Hypothalamus (tissue), 51 donors: ENCODE data around the gene FZD8.

Experiments used
- DNase-seq, 51 donors: peaks; one replicate each; lab custom pipeline; 2025; lab: John Stamatoyannopoulos, UW

Gene FZD8

DNA sequence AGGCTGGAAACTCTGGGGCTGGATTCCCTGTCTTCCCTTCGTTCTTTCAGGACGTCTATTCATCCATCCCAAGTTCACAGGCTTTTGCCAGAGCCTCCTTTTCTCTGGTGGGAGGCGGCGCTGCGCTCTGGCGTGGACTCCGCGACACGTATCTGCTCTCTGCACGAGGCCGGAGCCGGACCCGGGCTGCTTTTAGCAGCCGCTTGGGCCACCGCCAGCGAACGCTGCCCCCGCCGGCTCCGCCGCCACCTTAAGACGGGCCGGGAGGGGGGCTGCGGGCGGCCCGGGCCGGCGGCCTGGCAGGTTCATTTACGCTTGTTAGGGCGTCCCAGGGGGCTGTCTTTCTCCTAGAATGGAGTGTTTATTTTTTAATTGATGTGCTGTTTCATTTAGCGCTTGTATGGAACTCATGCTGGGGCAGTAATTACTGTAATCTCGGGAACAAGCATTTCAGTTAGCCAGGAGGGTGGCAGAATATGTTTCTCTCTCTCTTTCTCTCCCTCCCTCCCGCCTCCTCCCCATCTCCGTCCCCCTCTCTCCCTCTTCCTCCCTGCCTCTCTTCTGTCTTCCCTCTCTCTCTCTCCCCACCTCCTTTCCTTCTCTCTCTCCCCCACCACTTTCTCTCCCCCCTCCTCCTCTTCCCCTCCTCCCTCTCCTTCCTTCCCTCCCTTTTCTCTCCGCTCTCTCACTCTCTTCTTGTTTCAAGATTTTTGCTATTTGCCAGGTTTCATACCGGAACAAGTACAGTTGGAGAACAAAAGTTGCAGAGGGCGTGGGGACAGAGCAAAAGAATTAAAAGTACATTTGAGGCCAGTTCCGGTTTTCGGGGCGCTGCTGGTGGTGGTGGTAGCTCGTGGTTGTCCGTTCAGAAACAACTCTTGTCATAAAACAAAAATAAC is 1.3 kb upstream of the FZD8 start:
- peak in 42 of 51 donors; percentile 10 to 75 (median 52) for DNase-seq

DNA sequence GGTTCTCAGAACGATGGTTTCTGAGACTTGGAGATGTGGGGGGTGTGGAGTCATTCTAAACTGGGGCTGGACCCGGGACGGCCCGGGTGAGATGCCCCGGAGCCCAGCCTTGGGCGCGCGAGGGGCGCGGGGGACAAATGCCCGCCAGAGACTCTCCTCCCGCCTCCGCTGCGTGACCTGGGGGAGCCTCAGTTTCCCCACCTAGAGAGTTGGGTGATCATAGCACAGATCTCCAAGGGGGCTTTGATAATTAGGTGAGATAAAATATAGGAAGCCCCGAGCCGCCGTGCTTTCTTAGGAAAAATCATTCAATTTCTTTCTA is 658 bp upstream of the FZD8 start:
- peak in 3 of 51 donors; percentile 10 to 36 (median 31) for DNase-seq

DNA sequence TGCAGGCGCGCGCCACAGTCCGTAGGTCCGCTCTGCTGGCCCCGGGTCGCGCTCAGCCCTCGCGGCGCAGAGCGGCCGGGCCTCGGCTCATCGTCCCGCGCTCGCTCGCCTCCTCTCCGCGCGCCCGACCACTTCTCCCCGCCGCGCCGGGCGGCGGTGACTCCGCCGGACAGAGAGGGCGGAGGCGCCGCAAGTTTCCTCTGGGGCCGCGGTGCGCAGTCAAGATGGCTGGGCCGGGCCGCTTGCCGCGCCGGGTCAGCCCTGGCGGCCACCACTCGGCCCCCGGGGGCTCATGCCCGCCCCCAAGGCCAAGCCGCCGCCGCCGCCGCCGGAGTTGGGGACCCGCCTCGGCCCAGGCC is 441 bp downstream of the FZD8 start:
- peak in 2 of 51 donors; percentile 38 to 42 for DNase-seq

DNA sequence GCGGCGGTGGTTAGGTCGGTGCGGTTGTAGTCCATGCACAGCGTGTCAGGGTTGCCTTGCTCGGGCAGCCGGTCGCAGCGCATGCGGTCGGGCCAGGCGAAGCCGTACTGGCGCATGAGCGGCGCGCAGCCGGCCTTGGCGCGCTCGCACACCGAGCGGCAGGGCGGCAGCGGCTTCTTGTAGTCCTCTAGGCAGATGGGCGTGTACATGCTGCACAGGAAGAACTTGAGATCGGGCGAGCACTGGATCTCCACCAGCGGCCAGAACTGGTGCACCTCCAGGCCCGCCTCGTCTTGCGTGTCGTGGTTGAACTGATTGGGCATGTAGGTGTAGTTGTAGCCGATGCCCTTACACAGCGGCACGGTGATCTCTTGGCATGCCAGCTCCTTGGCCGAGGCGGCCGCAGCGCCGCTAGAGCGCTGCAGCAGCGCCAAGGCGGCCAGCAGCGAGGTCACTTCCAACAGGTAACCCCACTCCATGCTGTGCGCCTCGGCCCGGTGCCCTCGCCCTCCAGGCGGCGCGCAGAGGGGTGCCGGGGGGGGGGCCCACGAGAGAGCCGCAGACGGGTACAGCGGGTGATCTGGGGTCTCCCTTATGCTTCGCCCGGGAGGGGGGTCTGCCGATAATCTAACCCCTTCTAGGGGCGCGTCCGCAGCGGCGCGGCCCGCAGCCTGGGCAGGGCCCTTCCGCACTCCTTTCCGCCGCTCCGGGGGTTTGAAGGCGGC is 983 bp downstream of the FZD8 start:
- DNase-seq: peak in 28 of 51 donors; percentile 8 to 68 (median 27)

DNA sequence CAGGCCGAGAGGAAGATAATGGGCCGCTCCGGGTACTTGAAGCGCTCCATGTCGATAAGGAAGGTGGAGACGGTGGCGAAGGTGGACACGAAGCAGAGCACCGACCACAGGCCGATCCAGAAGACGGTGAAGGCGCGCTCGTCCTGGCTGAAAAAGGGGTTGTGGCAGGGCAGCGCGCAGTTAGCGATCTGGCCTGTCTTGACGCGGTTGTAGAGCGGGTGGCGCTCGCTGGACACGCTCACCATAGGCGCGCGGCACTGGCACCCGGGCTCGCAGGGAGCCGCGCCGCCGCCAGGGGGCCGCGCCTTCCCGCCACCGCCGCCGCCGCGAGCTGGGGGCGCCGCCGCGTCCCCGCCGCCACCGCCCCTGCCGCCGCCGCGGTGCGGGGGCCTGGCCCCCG is 1.6 kb downstream of the FZD8 start:
- DNase-seq: peak in 39 of 51 donors; percentile 3 to 75 (median 32)

- peak in 9 of 51 donors; percentile 3 to 26 (median 12) for DNase-seq
Measured at GRCh38 chr10:35639728-35640401, 2.2 kb downstream of the FZD8 start.

DNA sequence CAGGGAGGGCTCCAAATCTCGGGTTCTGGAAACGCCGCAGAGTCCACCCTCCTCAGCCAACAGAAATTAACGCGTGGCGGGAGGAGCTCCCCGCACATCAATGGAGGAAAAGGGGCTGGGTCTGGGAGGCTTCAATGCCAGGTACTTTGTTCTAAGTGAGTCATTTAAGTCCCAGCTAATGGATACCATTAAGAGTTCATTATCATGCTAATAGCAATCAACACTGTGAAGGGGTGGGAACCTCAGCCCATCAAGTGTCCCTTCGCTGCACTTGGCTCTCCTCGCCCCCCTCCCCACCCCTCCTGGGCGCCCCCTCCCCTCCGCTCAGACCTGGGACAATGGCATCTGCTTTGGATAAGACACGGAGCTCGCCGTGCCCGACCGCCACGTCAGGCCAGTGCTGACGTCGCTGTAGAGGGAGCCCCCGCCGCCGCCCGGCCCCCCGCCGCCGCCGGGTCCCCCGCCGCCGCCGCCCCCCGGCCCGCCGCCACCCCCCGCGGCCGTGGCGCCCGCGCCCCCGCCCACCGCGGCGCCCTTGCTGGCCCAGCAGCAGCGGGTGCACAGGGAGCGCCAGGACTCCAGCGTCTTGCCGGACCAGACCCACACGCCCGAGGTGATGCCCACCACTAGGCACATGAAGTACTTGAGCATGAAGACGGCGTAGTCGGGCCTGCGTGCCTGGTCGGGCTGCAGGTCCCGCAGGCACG is 2.9 kb downstream of the FZD8 start:
- peak in 1 of 51 donors; percentile 2 for DNase-seq

- DNase-seq: no peak
Measured at GRCh38 chr10:35638101-35638500, 4.0 kb downstream of the FZD8 start.

- no peak for DNase-seq
Measured at GRCh38 chr10:35637462-35637861, 4.6 kb downstream of the FZD8 start.

DNA sequence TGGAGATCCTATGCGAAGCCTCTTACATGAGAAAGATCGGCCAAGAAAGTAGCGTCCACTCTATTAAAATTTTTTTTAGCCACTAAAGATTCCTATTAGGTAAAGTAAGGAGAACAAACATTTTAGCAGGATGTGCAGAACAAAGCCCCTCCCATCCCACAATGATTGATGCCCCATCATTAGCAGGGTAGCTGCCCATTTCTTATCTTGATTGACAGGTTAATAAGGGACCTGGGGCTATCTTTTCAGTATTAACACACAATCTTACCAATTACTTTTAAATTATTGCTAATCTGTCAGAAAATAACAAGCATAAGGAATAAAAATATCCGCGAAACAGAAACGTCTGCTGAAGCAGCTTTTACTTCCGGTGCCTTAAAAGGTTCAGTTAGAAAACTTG is 5.1 kb downstream of the FZD8 start:
- no peak for DNase-seq

GRCh38 chr10:35635576-35635975 is 6.5 kb downstream of the FZD8 start:
- DNase-seq: peak in 22 of 51 donors; percentile 2 to 78 (median 22)

DNA sequence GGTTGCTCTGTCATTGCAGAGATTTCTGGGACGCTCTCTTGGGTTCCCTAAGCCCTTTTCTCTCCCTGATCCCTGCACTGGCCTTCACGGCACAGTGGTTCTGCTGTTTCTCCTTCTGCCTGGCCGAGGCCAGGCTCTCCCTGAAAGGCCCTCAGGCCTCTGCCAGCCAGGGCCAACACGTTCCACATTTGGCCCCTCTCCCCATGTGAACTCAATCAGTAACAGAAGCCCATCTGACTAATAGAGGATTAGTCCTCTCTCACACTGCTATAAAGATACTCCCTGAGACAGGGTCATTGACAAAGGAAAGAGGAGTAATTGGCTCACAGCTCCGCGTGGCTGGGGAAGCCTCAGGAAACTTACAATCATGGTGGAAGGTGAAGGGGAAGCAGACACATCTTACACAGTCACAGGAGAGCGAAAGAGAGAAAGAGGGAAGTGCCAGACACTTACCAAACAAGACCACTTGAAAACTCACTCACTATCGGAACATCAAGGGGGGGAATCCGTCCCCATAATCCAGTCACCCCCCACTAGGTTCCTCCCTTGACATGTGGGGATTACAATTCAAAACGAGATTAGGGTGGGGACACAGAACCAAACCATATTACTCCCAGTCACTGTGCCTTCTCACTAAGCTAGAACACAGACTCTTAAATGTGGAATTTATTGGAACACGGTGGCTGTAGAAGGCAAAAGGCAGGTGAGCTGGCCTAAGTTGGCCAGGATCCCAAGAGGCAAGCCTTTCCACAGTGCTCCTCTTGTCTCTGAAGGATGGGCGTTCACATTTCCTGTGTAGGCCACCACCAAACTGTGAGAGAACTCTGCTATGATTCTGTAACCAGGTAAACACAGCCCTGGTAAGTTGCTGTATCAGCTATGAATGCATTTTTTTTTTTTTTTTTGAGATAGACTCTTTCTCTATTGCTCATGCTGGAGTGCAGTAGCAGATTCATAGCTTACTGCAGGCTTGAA is 8.8 kb downstream of the FZD8 start:
- DNase-seq: no peak

DNA sequence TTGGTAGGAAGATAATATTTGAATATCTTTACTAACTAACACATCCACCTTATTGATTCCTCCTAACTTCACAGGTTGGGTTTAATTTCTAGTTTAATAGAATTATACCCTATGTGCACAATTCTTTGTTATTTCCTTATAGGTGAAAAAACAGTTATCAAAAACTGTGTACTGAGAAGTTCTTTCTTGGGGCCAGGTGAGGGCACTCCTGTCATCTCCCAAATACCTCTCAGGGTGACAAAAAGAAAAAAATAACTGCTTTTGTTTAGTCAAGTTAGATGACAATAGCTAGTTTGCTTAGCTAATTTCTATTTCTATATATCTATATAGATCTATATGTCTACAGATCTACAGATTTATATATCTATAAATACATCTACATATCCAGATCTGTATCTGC is 10.1 kb downstream of the FZD8 start:
- no peak for DNase-seq

DNA sequence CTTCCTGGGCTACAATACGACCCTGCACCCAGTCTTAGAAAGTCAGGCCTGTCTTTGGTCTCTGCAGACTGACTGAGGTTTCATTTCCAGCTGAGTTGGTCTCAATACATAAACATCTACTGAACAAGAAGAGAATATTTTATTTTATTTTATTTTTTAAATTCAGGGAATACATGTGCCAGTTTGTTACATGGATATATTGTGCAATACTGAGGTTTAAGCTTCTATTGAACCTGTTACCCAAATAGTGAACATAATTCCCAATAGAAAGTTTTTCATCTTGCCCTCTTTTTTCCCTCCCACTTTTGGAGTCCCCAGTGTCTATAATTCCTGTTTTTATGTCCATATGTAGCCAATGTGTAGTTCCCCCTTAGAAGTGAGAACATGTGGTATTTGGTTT is 10.7 kb downstream of the FZD8 start:
- DNase-seq: no peak

- no peak for DNase-seq
Measured at GRCh38 chr10:35626971-35627507, 15.1 kb downstream of the FZD8 start.

- DNase-seq: no peak
Measured at GRCh38 chr10:35614312-35614711, 27.8 kb downstream of the FZD8 start.

DNA sequence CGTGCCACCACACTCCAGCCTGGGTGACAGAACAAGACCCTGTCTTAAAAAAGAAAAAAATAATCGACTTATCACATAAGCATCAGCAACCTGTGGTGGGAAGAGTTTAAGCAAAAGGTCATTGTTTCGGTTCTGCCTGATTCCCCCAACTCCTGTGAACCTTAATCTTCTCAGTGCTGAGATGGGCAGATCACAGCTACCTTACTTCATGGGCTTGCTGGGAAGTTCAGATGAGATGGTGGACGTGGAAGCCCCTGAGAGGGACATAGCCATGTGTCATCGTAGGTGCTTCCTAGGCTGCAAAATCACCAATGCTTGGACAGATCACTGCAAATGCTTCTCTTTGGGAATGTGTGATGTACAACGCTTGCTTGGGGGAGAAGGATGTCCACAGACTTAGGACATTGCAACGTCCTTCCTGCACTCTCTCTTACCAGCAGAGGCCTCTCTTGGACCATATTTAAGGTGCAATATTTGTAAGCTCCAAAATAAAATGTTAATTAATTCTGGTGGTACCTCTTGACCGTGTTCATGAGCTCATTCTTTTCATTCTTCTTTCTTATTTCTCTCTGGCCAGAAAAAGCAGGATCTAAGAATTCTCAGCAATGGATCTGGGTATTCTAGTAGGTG is 28.4 kb downstream of the FZD8 start:
- DNase-seq: no peak

GRCh38 chr10:35613107-35613440 is 29.0 kb downstream of the FZD8 start:
- DNase-seq: no peak
